Gastrocnemius medialis (tissue), 4 donors: ENCODE results near the gene ANKMY1.

Source experiments
- POLR2A ChIP-seq, 2 donors: fragments of 450-650 bp; IDR thresholded peaks; one replicate each; pipeline ENCODE4 v1.6.1; 2017; ENCODE audit warnings: antibody characterized with exemption in 2 of 2, mild to moderate bottlenecking in 2 of 2, moderate library complexity in 2 of 2
- TF ChIP-seq, protein P1 (sequence below), 5 experiments: fragments of 450-650 bp in 3 of 5; fragments of 200-600 bp in 2 of 5; sonication (generic) in 2 of 5; IDR thresholded peaks in 4 of 5; conservative IDR thresholded peaks in 1 of 5; 1 replicate in 4 of 5; 2 replicates in 1 of 5; pipeline ENCODE4 v1.5.1; 2016 to 2019; ENCODE audit warnings: antibody characterized with exemption in 5 of 5, mild to moderate bottlenecking in 3 of 5, moderate library complexity in 3 of 5

DNA sequence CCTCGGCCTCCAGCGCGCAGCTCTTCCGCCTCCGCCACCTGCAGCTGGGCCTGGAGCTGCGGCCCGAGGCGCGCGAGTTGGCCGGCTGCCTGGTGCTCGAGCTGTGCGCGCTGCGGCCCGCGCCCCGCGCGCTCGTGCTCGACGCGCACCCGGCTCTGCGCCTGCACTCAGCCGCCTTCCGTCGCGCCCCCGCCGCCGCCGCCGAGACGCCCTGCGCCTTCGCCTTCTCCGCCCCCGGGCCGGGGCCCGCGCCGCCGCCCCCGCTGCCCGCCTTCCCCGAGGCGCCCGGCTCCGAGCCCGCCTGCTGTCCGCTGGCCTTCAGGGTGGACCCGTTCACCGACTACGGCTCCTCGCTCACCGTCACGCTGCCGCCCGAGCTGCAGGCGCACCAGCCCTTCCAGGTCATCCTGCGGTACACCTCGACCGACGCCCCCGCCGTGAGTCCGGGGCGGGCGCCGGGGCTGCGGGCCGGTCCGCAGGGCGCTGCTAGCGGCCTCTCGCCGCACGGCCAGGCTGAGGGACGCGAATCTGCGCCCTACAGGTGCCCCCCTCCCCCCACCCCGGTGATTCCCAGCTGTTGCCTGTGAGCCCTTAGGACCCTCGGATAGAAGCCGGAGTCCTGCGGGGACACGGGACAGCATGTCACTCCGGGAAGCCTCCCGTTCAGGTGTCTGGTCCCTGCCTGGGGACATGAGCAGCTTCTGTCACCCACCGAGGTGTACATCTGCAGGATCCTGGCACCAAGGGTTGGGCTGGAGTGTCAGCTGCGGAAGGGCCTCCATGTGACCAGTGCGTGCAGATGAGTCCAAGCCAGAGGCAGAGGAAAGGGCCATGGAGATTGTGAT, 11.1 kb upstream of the ANKMY1 start:
- TF ChIP-seq, protein P1, sequence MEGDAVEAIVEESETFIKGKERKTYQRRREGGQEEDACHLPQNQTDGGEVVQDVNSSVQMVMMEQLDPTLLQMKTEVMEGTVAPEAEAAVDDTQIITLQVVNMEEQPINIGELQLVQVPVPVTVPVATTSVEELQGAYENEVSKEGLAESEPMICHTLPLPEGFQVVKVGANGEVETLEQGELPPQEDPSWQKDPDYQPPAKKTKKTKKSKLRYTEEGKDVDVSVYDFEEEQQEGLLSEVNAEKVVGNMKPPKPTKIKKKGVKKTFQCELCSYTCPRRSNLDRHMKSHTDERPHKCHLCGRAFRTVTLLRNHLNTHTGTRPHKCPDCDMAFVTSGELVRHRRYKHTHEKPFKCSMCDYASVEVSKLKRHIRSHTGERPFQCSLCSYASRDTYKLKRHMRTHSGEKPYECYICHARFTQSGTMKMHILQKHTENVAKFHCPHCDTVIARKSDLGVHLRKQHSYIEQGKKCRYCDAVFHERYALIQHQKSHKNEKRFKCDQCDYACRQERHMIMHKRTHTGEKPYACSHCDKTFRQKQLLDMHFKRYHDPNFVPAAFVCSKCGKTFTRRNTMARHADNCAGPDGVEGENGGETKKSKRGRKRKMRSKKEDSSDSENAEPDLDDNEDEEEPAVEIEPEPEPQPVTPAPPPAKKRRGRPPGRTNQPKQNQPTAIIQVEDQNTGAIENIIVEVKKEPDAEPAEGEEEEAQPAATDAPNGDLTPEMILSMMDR (IDR thresholded peaks at IDR 0.05 in 4 of 5, conservative IDR thresholded peaks at IDR 0.05 in 1 of 5), result peak in 1 of 5 experiments; percentile 10
- TF ChIP-seq POLR2A (IDR thresholded peaks at IDR 0.05), result peak; percentile 9 to 47
